Brain microvascular endothelial cell (primary cell): Measurements from ENCODE around the gene ERO1B.

Experiments
- DNase-seq: peaks from one replicate; pipeline ENCODE4 v3.0.0-alpha.2; 2020
- H3K27ac ChIP-seq: fragments of 250-450 bp; sonication (Bioruptor Pico); 2 replicates; pipeline ENCODE4 v1.5.1; 2020; ENCODE audit warnings: mild to moderate bottlenecking, moderate library complexity
- H3K27me3 ChIP-seq: fragments of 250-450 bp; sonication (Bioruptor Pico); replicated peaks from 2 replicates; pipeline ENCODE4 v1.5.1; 2020; ENCODE audit warnings: mild to moderate bottlenecking
- H3K36me3 ChIP-seq: fragments of 250-450 bp; sonication (Bioruptor Pico); replicated peaks from 2 replicates; pipeline ENCODE4 v1.5.1; 2020; ENCODE audit warnings: mild to moderate bottlenecking
- H3K4me3 ChIP-seq: 2 replicates; pipeline ENCODE4 v1.5.1; 2011; ENCODE audit warnings: low read depth, mild to moderate bottlenecking, control low read depth, low read length, moderate library complexity
- in situ Hi-C: cut with HindIII; loops from 2 replicates; pipeline ENCODE4 v1.10.0; 2017; ENCODE audit warnings: low sequenced_read_pairs, low pct_ligation_motif_present
- TF ChIP-seq, protein P1 (sequence below): IDR thresholded peaks from 2 replicates; pipeline ENCODE4 v1.5.1; 2011; ENCODE audit warnings: low read depth, mild to moderate bottlenecking, moderate library complexity, low read length, control low read depth, inconsistent platforms; ENCODE audit errors: missing control alignments

The ERO1B gene

GRCh38 chr1:236257216-236257615 is 24.5 kb downstream of the ERO1B start:
- in situ Hi-C loops = no loop called here
- TF ChIP-seq, protein P1, sequence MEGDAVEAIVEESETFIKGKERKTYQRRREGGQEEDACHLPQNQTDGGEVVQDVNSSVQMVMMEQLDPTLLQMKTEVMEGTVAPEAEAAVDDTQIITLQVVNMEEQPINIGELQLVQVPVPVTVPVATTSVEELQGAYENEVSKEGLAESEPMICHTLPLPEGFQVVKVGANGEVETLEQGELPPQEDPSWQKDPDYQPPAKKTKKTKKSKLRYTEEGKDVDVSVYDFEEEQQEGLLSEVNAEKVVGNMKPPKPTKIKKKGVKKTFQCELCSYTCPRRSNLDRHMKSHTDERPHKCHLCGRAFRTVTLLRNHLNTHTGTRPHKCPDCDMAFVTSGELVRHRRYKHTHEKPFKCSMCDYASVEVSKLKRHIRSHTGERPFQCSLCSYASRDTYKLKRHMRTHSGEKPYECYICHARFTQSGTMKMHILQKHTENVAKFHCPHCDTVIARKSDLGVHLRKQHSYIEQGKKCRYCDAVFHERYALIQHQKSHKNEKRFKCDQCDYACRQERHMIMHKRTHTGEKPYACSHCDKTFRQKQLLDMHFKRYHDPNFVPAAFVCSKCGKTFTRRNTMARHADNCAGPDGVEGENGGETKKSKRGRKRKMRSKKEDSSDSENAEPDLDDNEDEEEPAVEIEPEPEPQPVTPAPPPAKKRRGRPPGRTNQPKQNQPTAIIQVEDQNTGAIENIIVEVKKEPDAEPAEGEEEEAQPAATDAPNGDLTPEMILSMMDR = no peak
- H3K4me3 ChIP-seq = no peak overlapping the region

DNA sequence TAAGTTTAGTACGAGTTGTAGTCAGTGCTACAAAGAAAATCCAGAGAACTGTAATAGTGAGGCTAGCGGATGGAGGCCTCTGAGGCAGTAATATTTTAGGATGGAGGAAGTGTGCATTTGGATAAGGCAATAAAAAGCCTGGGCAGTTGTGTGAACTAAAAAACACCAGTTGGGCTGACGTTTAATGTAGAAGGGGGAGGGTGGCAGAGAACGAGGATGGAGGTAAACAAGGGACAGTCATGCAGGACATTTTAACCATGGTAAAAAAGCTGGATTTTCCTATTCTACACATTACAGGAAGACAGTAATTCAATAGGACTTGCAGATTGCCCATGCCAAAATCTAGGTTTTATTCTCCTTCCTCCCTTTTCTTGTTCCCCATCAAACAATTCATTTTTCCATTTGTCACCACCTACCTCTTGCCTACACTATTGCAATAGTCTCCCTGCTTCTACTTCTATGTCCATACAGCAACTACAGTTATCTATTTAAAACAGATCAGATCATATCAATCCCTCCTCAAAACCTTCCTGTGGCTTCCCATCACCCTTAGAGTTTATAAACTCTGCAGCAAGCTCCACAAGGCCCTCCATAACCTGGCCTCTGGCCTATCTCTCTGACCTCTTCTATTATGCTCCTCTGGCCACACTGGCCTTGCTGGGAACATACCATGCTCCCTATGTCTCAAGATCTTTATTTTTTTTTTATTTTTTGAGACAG is 27.7 kb downstream of the ERO1B start:
- no peak overlapping the region for H3K4me3 ChIP-seq
- TF ChIP-seq, protein P1 = no peak
- in situ Hi-C loops = no loop called here

More at GRCh38 chr1:236257216-236257615, 24.5 kb downstream of the ERO1B start:
- Histone ChIP-seq H3K36me3 (no peaks in the 10 kb centered on the region), H3K27me3 (no peaks in the 10 kb centered on the region), H3K27ac (no peak overlapping the region)
- DNase-seq = no peak

DNA sequence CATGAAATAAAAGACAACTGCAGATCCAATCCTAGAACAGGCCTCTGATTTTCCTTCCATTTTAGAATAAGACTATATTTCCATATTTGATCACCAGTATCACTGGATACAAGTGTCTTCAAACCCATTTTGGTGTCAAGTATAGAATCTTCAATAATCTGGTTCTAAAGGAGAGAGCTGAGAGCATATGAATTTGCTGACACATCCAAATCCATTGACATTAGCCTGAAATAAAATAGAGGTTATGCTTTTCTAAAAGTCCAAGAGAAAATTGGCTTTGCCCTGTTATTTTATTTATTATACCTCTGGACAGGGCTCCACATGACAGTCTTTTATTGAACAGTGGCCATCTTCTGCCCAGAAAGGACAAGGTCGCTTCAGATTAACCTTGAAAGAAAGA is 28.6 kb downstream of the ERO1B start:
- H3K27ac ChIP-seq = no peak overlapping the region
- no peaks in the 10 kb centered on the region for H3K36me3 ChIP-seq
- H3K27me3 ChIP-seq = no peaks in the 10 kb centered on the region
- TF ChIP-seq, protein P1 = no peak
- DNase-seq = no peak
- in situ Hi-C loops = no loop called here
- no peak overlapping the region for H3K4me3 ChIP-seq

More for the DNA sequence above, 27.7 kb downstream of the ERO1B start:
- H3K36me3 ChIP-seq = no peaks in the 10 kb centered on the region
- no peak for DNase-seq
- H3K27ac ChIP-seq = no peak overlapping the region
- no peaks in the 10 kb centered on the region for H3K27me3 ChIP-seq

GRCh38 chr1:236251587-236251986 is 30.2 kb downstream of the ERO1B start:
- TF ChIP-seq, protein P1 = no peak
- Histone ChIP-seq H3K4me3 (no peak overlapping the region), H3K36me3 (no peaks in the 10 kb centered on the region), H3K27ac (no peak overlapping the region), H3K27me3 (no peaks in the 10 kb centered on the region)
- in situ Hi-C loops = no loop called here
- no peak for DNase-seq

GRCh38 chr1:236247286-236247685 is 34.5 kb downstream of the ERO1B start:
- DNase-seq = no peak
- TF ChIP-seq, protein P1 = no peak
- Histone ChIP-seq H3K4me3 (no peak overlapping the region), H3K27ac (no peak overlapping the region), H3K36me3 (no peaks in the 10 kb centered on the region), H3K27me3 (no peaks in the 10 kb centered on the region)
- in situ Hi-C loops = no loop called here

- no peak overlapping the region for H3K27ac ChIP-seq
- in situ Hi-C loops = no loop called here
- TF ChIP-seq, protein P1 = no peak
- H3K36me3 ChIP-seq = no peaks in the 10 kb centered on the region
- no peak for DNase-seq
- H3K27me3 ChIP-seq = no peaks in the 10 kb centered on the region
- no peak overlapping the region for H3K4me3 ChIP-seq
Observed at GRCh38 chr1:236242568-236242967, 39.2 kb downstream of the ERO1B start.
